NCI-H1694 treated with DMSO at 0.1 percent for 48 hours (cell line): Measurements from ENCODE around the gene PRDM10.

Experiments
- DNase-seq: peaks from one replicate; lab custom pipeline; 2025; lab: John Stamatoyannopoulos, UW

PRDM10 gene

DNA sequence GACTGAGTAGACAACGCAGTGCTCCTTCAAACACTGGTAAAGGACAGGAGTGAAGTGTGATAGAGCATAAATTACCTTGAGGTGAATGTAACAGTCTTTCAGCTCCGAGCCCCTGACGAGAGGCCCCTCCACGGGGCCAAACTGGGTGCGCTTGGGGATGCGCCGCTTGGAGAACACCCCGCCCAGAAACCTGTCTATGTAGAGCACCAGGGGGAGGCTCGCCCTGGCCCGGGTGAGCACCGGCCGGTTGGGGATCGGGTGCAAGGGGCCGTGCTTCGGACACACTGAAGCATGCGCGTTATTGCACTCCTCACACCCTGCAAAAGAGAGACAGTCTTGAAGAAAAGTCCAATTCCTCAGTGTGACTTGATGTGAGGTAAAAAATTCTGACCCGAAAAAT lies 57.9 kb downstream of the PRDM10 start:
- no peak for DNase-seq

DNA sequence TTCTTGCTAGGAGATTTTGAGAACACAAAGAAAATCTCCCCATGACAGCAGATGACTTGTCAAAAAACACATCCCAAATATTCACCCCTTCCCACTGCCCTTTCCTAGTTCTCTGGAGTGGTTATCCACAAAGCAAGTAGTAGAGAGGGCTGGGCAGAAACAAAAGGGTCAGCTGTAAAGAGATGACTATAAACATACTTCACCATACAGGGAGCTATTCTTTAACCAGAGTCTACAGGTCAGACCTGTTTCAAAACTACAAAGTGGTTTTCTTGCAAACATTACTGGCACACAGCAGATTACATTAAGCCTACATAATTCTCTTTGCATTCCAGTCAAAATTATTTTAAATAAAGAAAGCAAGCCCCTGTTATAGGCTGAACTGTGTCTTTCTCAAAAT lies 59.6 kb downstream of the PRDM10 start:
- no peak for DNase-seq

DNA sequence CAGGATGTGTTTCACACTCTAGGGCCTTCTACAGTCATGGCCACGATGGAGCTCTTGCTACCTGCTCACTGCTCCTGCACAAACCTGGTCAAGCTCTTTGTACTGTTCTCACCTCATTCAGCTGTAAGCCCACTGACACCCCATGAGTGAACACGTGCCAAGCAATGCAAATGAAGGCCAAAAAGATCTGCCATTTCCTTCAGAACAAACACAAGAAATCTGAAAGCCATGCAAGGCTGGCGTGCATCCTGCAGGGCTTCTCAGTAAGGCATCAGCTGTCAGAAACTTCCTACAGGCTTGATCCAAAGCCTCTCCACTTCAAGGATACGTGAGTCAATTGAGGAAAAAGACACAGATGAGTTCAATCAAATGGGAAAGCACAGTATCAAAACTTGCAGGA lies 63.1 kb downstream of the PRDM10 start:
- DNase-seq = no peak

DNA sequence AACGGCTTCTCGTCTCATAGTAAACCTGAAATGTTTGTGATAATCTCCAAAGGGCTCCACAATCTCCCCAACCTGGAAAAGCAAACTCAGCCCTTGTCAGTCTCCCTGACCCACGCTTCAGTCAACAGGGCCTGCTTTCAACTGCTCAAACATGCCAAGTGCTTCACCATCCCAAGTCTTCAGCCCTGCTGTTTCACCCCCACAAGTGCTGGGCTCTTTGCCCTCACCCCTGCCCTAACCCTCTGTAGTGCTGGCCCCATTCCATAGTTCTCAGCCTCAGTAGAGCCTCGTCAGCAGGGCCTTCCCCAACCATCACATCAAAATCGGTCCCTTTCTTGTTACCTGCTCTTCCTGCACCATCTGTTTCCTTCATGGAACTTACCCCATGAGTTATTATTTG lies 63.9 kb downstream of the PRDM10 start:
- DNase-seq = no peak

DNA sequence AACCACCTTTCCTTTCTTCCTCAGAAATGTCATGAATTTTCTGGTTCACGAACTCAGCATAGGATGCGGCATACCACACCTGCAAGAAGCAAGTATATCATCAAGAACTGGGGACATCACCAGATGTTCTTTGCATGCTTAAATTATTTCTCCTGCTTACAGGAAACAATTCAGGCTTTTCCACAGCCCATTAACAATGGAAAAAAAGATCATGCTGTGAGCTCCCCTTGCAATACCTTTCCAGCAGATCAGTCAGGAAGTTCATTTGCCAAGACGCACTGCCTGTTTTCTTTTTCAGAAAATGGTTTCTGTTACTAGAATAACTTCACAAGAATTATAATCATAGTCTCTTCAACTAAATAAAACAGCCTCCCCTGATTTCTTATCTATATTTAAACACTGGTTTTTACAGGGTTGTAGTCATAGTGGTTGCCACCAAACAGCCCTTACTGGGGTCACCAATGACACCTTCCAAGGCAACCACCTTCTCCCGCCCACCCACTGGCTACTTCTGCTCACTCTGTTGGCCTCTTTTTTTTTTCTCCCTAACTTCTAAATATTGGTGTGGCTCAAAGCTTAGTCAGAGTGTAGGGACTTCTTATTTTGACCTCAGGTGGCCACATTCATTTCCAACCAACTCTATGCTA lies 64.9 kb downstream of the PRDM10 start:
- no peak for DNase-seq

DNA sequence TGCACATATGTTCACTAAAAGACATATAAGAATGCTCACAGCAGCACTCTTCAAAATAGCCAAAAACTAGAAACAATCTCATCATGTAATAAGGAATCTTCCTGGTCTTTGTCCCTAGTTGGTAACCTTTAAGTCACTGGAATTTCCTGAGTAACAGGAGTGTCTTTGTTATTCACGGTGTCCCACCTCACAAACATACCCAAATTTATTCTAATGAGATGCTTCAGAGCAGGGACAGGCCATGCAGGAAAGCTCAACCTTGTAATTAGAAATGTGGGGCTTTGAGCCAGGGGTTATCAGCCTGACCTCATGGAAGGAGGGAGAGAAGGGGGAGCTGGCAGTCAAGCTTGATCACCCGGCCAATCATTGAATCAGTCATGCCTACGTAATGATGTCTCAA lies 66.9 kb downstream of the PRDM10 start:
- no peak for DNase-seq

DNA sequence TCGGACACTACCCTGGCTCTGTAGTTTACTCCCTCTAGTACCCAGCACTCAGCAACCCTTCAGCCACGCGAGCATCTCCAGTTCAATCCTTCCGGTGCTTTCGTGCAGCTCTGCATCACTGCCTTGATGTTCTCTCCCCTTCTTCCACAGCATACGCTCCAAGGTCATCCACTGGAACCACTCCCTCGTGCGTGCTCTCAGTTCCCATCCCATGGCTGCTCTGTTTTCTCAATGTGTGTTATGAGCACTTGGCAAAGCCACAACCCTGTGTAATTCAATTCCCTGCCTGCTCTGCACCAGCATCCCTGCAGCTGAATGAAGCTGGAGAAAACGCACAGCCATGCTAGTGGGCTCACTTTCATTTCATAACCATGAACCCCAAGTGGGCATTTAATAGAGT lies 68.7 kb downstream of the PRDM10 start:
- DNase-seq = no peak

DNA sequence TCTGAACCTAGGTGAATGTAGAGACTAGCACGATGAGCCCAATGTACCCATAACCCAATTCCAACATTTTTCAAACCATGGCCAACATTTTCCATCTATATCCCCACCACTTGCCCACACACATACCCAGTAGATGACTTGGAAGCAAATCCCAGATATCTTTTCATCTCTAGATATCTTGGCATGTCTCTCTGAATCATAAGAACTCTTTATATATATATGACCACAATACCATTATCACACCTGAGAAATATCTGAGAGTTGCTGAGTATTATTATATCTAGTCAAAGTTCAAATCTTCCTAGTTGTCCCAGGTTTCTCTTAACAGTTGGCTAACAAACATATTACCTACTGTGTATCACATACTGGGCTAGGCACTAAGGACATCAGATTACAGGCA lies 69.4 kb downstream of the PRDM10 start:
- no peak for DNase-seq

DNA sequence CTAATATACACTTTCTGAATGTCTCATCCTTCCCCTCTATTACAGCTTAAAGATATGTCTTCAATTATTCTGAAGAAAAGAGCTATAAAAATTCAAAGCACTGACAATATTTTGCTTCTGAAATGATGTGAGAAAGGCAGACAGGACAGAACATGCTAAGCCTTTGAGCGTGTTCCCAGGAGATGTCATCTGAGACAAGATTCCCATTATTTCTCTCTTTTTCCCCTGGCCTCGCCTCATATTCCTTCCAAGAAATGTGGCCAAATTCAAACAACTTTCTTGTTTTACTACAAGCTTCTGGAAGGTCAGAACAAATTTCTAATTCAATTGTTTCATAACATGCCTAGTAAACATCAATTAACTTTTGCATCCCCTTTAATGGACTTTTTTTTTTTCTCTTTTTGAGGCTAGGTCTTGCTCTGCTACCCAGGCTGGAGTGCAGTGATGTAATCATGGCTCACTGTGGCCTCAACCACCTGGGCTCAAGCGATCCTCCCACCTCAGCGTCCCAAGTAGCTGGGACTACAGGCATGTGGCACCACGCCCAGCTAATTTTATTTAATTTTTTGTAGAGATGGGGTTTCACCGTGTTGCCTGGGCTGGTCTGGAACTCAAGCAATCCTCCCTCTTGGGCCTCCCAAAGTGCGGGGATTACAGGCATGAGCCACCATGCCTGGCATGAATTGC lies 70.1 kb downstream of the PRDM10 start:
- no peak for DNase-seq

DNA sequence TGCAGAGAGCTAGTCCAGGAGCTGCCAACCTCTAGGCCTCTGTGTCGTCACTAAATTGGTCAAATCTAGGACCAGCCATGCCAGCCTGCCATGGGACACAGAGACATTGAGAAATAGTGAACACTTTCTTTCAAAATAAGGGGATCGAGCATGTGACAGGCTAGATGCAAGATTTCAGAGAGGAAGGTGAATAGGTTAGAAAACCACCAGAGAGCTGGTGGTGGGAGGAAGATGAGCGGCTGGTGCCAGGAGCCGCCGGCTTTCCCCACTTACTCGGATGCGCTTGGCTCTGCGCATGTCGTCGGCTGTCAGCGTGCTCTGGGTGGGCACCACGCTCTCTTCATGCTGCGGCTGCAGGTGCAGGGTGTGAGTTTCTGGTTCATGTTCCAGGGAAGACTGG lies 71.9 kb downstream of the PRDM10 start:
- no peak for DNase-seq

DNA sequence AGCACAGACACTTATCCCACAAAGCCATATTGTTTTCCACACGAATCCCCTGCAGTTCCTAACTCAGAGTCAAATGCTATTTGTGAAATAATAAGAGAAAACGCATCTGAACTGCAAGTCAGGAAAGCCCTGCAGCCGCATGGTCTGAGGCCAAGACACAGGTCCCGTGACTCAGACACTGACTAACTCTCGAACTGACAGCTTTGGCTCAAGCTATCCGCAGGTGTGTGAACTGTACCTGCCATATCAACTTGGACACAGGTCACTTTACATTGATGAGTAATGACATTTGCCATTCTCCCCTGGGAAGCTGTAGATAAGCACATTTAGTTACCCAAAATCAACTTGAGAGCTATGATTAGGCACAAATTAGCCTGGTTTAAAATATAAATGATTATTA lies 72.3 kb downstream of the PRDM10 start:
- no peak for DNase-seq

DNA sequence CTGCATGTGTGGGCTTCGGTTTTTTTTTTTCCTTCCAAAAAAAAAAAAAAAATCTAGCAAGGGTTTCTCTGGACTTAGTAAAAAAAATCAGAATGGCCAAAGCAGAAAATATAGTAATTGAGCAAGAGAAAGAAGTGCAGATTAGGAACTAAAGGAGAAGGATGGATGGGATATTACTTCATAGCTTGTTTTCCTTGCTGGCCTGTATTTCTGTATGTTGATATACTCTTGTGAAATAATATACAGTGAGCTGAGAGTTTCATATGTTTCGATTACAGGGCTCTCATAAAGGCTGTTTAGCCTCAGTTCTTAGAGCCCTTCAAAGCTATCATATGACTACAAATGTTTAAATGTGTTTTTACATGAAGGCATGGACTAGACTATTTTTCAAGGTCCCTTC lies 72.9 kb downstream of the PRDM10 start:
- no peak for DNase-seq

DNA sequence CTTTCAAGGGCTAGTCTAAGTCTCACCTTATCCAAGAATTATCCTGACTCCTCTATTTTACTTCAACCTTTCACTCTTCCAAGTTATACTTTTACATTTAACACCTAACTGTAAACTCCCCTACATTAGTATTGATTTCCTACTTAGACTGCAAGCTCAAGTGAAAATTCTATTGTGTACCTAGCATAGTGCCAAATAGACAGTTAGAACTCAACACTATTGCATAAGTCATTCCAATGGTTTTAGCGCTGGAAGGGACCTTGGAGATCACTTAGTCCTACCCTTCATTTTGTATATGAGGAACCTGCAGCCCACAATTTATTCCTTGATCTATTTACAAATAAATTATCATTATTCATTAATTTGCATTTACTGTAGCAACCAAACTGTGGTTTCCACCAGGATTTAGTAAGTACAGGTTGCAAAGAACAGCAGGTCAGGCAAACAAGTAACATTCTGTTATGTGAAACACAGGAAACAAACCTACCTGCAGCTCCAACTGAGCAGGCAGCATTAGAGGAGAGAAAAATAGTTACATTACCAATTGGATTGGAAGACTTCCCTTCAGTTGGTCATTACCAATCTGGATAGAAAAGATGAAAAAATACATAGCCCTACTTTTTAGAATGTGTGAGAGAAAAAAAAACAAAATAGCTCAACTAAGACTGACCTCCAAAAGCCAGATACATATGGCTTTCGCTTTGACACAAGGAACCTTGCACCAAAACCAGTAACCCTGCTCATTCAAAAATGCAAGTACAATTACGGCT lies 73.5 kb downstream of the PRDM10 start:
- DNase-seq = no peak

DNA sequence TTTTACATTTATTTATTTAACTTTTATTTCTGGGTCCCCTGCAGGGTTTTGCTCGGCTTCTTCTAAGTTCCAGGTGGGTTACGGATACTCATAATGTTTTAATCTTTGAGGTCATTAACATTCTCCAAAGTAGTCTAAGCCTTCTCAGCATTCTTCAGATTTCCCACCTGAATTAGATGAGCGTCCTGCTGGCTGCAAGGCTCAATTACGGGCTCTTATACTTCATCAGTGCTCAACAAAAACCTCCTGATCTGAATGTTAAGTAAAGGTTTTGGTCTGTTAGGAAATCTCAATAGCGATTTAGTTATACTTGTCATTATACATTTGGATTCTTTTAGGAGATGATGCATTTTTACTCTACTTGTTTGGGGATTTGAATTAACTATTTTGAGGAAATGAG lies 80.0 kb downstream of the PRDM10 start:
- DNase-seq = no peak

DNA sequence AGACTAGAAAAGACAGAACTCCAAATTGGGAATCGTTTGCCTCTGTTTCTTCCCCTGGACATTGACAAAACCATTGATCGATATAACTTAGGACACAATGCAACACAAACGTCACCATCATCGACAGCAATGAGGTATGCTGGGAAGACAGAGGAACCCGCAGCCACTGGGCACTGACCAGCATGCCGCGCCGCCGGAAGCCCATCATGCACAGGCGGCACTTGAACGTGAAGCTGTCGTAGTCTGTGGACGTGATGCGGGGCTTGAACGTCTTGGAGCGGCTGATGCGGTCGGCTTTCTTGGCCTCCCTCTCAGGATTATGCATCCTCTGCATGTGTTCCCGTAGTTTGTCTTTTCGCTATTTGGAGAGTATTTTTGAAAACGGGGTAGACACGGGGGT lies 84.3 kb downstream of the PRDM10 start:
- DNase-seq = no peak

DNA sequence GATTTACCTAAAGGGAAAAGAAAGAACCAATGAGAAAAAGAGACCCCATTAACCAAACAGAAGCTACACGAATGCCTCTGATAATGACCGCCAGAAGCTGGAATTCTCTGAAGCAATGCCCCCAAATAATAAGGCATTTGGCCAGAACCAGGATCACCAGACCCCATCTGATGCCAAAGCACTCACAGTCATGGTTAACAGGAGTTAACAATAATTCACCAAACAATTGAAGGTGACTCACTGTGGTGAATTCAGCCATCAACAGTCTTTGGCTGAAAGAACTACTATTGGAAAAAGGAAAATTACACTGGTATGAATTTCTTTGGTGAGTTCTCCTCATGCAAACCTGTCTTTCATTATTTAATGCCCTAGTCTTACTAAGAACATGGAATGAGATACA lies 85.4 kb downstream of the PRDM10 start:
- DNase-seq = no peak

DNA sequence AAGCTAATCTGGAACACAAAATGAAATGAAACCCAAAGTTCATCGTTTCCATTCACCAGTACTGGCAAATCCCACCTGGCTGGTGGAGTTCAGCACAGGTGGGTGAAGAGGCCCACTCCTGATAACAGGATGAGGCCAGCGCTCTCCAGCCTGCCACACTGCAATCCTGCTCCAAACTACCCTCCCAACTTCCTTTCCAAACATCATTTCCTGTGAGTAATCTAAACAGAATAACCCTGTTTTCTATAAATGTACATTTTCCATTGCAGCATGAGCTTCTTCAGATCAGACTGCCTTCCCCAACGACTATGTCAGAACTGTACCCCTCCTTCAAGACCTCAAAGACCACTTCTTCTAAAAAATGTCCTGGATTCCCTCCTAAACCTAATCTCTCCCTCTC lies 91.3 kb downstream of the PRDM10 start:
- no peak for DNase-seq

DNA sequence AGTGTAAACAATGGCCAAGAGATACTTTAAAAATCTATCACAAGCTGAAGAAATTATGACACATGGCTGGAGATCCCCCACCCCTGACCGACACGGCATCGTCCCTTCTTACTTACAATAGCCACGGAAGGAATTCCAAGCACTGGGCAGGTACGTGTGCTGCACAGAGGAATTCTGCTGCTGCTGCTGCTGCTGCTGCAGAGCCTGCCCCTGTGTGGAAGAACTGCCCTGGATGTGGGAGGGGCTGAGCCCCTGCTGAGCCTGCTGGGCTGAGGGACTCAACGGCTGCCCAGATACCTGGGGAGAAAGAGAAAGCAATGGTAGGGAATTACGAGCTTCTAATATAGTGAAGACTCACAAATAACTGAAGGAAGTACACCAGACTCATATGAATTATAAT lies 92.3 kb downstream of the PRDM10 start:
- DNase-seq = no peak

DNA sequence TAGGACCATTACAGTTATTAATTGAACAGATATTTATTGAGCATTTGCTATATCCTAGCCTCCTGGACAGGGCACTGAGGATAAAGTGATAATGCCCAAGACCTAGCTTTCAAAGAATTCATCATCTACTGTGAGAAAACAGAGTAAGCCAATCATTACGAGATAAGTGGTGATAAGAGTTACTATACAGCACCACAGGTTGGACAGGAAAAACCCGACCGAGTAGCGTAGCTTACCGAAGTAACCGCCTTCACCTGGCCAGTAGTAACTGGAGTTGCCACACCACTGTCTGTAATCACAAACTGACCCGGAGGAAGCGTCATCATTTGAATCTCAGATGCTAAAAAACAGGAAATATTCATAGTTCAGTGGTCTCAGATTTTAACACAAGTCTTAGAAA lies 97.2 kb downstream of the PRDM10 start:
- no peak for DNase-seq

DNA sequence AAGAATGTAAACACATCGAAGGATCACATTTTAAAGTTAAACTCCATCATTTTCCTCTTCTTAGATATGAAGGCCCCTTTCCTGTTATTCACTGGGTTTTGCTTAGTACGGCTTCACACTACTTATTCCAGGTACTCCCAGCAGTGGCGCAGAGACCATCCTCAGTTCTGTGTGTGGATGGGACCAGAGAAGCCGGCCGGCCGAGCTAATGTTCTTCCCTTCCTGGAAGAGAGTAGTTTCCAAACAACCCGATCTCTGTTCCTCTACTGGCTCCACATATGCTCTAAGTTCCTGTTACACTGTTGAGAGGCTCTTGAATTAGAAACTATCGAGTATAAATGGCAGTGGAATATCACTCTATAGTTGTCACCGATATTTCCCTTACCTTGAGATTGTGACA lies 106.6 kb downstream of the PRDM10 start:
- no peak for DNase-seq

DNA sequence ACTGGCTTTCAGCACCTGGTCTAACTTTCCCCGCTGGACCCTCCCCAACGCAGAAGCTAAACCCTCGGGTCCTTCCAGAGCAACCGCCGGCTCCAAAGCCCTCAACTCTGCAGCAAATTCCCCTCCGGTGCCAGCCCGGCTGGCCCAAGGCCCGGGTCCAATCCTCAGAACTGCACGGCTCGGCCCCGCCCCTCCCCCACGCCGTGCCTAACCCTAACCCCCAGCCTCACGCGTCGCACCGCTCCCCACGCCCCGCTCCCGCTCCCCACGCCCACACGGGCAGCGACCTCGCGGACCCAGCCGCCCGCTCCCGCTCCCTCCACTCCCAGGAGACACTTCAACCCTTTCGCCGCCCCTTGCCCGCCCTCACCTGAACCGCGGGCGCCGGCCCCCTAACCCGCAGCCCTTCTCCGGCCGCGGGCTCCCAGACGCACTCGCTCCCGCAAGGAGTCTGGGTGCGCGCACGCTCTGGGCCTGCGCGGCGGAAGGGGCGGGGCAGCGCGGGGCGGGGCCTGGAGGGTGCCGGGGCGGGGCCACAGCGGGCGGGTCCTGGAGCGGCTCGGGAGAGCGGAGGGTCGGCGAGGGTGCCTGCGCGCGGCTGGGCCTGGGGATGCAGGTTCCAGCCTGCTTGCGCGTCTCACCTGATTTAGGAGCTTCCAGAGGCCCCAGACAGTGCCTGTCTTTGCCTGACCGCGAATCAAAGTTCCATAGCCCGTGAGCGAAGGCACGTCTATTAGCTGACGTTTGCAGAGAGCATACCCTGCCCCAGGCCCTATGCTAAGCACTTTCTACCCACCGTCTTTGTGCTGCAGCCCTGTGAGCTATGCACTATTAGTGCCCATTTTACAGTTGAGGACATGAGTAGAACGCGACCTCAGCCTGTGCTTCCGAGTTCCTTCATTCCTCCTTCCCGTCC lies 107.3 kb downstream of the PRDM10 start, which contains the start of gene NFRKB:
NFRKB (minus strand) TSS at position 453 of the 916 bp plus-strand sequence. CDS start 2,729 bp downstream, outside the sequence.
- peak; percentile 14 for DNase-seq
